ENCODE measurements around the gene DGKA.
"Not testable (repeated sequence)": the region's sequence is repeated elsewhere in the genome, so short reads cannot be mapped to it uniquely, and the experiment has no call there.

The DGKA gene

DNA sequence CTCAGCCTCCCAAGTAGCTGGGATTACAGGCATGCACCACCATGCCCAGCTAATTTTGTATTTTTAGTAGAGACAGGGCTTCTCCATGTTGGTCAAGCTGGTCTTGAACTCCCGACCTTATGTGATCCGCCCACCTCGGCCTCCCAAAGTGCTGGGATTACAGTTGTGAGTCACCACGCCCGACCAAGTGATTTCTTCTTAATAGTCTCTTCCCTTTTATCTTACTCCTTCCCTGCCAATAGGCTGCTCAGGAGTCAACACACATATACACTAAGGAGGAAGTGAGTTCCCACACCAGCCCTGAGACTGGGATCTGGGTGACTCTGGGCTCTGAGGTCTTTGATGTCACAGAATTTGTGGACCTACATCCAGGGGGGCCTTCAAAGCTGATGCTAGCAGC, 72.4 kb downstream of the DGKA start:
- not testable (repeated sequence) for H2AK5ac ChIP-seq (ENCODE audit: low read length, severe bottlenecking); H2BK120ac ChIP-seq (ENCODE audit: low read depth, low read length); H3K9ac ChIP-seq (ENCODE audit: low read length); H2BK12ac ChIP-seq (ENCODE audit: low read length in 2 of 2); H3K4ac ChIP-seq (ENCODE audit: low read depth in 1 of 2, low read length in 2 of 2); H2AFZ ChIP-seq (ENCODE audit: low read depth, low read length); H3K4me3 ChIP-seq (ENCODE audit: insufficient read depth in 1 of 2, low read depth in 1 of 2, low read length in 2 of 2); DNase-seq; H3K27ac ChIP-seq (ENCODE audit: low read length, poor library complexity, severe bottlenecking); H2BK5ac ChIP-seq (ENCODE audit: low read depth, low read length, poor library complexity, severe bottlenecking); H3K9me3 ChIP-seq (ENCODE audit: control insufficient read depth, low read length); H3K14ac ChIP-seq (ENCODE audit: low read length in 2 of 2); H3K18ac ChIP-seq (ENCODE audit: low read depth in 1 of 2, low read length in 2 of 2); H3K27me3 ChIP-seq (ENCODE audit: control insufficient read depth in 1 of 2, insufficient read depth in 1 of 2, low read length in 2 of 2); H3K23ac ChIP-seq (ENCODE audit: low read length in 2 of 2); H3K4me2 ChIP-seq (ENCODE audit: low read length, poor library complexity, severe bottlenecking); H2BK15ac ChIP-seq (ENCODE audit: low read depth, poor library complexity, severe bottlenecking); H4K8ac ChIP-seq (ENCODE audit: low read length); H4K91ac ChIP-seq (ENCODE audit: low read length)
- peaks cover 26 to 27% of the 10 kb centered on the region in 2 experiments for H3K36me3 ChIP-seq (ENCODE audit: control insufficient read depth in 1 of 2, insufficient read depth in 2 of 2, low read depth in 1 of 2, low read length in 2 of 2)
- H3K4me1 ChIP-seq (ENCODE audit: control insufficient read depth, insufficient read depth, low read depth, low read length): peaks cover 13% of the 10 kb centered on the region
- H3K79me1 ChIP-seq (replicated peaks; ENCODE audit: low read length, poor library complexity, severe bottlenecking): peaks cover 14% of the 10 kb centered on the region
- 88% methylated on average over 5 of the region's 5 CpGs for WGBS
